NT2/D1 (cell line): Measurements from ENCODE around the gene ZNF620.

Experiments
- SUZ12 ChIP-seq: IDR thresholded peaks from 2 replicates; pipeline ENCODE4 v1.6.1; 2011; ENCODE audit not compliant: insufficient read length, insufficient read depth; ENCODE audit errors: extremely low read depth
- YY1 ChIP-seq: IDR thresholded peaks from 2 replicates; pipeline ENCODE4 v1.6.1; 2011; ENCODE audit not compliant: insufficient read length, insufficient read depth
- ZNF274 ChIP-seq: IDR thresholded peaks from 2 replicates; pipeline ENCODE4 v1.6.1; 2011; ENCODE audit warnings: mild to moderate bottlenecking, low read depth, low read length

DNA sequence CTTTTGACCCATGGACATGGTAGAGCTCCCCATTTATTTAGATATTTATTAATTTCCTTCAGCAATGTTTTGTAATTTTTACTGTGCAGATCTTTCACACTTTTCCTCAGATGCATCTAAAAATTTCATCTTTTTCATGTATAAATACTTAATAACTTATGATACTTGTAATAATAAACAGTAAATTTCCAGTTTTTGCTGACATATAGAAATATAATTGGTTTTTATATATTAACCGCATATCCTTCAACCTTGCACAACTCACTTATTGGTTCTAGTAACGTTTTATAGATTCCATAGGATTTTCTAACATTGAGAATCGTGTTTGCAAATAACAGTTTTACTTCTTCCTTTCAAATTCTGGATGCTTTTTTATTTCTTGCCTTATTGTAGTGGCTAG is 15.4 kb downstream of the ZNF620 start:
- TF ChIP-seq YY1: no peak
- TF ChIP-seq SUZ12: no peak
- no peak for TF ChIP-seq ZNF274
